ENCODE results near the gene PRRT4. TPM values are rescaled to one million over a fixed set of nuclear protein-coding genes. Genes with fewer than 3 reads are reported as not detected.

PRRT4 gene
- total and polyA plus RNA-seq, 2 of the 13 experiments (the other 11 are each of a cell fraction or from before 2014, with no cell fraction given), result not detected

DNA sequence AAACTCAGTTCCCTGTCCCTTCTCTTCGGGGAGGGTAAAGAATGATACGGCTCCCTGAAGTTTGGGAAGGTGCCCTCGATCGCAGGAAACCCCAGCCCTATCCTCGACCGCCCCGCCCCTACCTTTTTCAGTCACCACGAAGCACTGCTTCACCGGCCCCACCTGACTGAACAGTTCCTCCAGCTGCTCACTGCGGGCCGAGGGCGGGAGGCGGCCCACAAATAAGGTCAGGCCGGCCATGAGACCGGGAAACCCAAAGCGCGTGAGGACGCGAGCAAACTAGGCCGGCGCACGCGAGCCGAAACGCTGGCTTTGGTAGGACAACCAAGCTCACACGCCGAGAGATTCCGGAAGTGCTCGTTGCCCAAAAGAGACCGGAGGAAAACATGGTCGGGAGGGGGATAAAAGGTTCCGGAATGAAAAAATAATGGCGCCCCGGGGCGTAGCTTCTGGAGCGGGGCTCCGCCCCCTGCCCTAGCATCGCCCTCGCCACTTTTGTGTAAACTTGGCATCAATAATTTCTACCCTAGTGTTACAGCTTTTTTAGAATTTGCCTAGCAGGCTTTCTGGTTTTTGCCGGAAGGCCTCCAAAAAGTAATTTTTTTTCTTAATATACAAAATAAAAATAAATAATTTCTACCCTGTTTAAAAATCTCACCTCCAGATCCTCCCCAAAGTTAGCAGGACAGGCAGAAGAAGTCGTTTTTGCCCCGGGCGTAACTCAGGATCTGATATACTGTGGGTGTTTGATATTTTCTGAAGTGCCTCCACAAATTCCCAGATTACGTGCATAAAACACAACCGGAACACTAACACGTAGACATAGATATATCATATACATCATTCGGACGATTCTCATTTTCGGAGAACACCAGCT is 17.7 kb downstream of the PRRT4 start, which contains the start of gene RBM28 (continued):
- peak; percentile 58; the same call in 1 of the 2 replicates for TF ChIP-seq SOX13 (IDR thresholded peaks at IDR 0.05)
- peak in 1 of 2 experiments; percentile 73; a peak in 2 of 4 replicates for TF ChIP-seq SOX13 (CRISPR knock-in tag; conservative IDR thresholded peaks at IDR 0.05 in 1 of 2, IDR thresholded peaks at IDR 0.05 in 1 of 2)
- TF ChIP-seq ZNF816 (CRISPR knock-in tag; IDR thresholded peaks at IDR 0.05; ENCODE audit: borderline replicate concordance), result peak; percentile 98
- peak; percentile 95 for TF ChIP-seq IRF2 (CRISPR knock-in tag; IDR thresholded peaks at IDR 0.05)
- TF ChIP-seq, protein P1, sequence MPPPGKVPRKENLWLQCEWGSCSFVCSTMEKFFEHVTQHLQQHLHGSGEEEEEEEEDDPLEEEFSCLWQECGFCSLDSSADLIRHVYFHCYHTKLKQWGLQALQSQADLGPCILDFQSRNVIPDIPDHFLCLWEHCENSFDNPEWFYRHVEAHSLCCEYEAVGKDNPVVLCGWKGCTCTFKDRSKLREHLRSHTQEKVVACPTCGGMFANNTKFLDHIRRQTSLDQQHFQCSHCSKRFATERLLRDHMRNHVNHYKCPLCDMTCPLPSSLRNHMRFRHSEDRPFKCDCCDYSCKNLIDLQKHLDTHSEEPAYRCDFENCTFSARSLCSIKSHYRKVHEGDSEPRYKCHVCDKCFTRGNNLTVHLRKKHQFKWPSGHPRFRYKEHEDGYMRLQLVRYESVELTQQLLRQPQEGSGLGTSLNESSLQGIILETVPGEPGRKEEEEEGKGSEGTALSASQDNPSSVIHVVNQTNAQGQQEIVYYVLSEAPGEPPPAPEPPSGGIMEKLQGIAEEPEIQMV (CRISPR knock-in tag; IDR thresholded peaks at IDR 0.05; ENCODE audit: low read depth), result peak; percentile 97
- no peak for TF ChIP-seq ZNF296 (CRISPR knock-in tag; conservative IDR thresholded peaks at IDR 0.05)
- TF ChIP-seq ZFP1 (CRISPR knock-in tag; IDR thresholded peaks at IDR 0.05), result peak; percentile 93
- TF ChIP-seq TOPORS (CRISPR knock-in tag; IDR thresholded peaks at IDR 0.05), result peak; percentile 100
- 0 out of 2 replicates have a peak, but pooled peaks have one; percentile 25 for TF ChIP-seq ZKSCAN1 (IDR thresholded peaks at IDR 0.05; ENCODE audit: low read length)
- no peak for TF ChIP-seq MLLT10 (CRISPR knock-in tag; IDR thresholded peaks at IDR 0.05)
- TF ChIP-seq SMARCE1 (IDR thresholded peaks at IDR 0.05; ENCODE audit: borderline replicate concordance), result no peak
- TF ChIP-seq NR2C2 (CRISPR knock-in tag; IDR thresholded peaks at IDR 0.05; ENCODE audit: borderline replicate concordance), result peak; percentile 86
- TF ChIP-seq BHLHE40 (IDR thresholded peaks at IDR 0.05; ENCODE audit: low read length), result peak; percentile 81
- TF ChIP-seq KLF11 (CRISPR knock-in tag; IDR thresholded peaks at IDR 0.05), result peak; percentile 99
- TF ChIP-seq KDM1A (CRISPR knock-in tag; IDR thresholded peaks at IDR 0.05), result 0 out of 2 replicates have a peak, but pooled peaks have one; percentile 34
- peak; percentile 90; the same call in 1 of the 2 replicates for TF ChIP-seq ZFP36L2 (CRISPR knock-in tag; IDR thresholded peaks at IDR 0.05)
- peak; percentile 91; the same call in 1 of the 2 replicates for TF ChIP-seq JUN (CRISPR knock-in tag; IDR thresholded peaks at IDR 0.05)
- TF ChIP-seq, protein P2, sequence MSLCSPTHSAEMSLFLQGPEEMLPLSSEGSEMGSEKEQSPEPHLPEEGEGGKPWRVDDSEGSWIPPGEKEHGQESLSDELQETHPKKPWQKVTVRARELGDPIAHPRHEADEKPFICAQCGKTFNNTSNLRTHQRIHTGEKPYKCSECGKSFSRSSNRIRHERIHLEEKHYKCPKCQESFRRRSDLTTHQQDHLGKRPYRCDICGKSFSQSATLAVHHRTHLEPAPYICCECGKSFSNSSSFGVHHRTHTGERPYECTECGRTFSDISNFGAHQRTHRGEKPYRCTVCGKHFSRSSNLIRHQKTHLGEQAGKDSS (CRISPR knock-in tag; IDR thresholded peaks at IDR 0.05; ENCODE audit: borderline replicate concordance, low read depth), result peak; percentile 89; the same call in 1 of the 2 replicates
- TF ChIP-seq ZBTB8A (CRISPR knock-in tag; IDR thresholded peaks at IDR 0.05; ENCODE audit: borderline replicate concordance, low read depth), result peak; percentile 86
- TF ChIP-seq KLF9 (CRISPR knock-in tag; IDR thresholded peaks at IDR 0.05; ENCODE audit: low read depth), result peak; percentile 97
- peak; percentile 99 for TF ChIP-seq ZNF792 (CRISPR knock-in tag; IDR thresholded peaks at IDR 0.05)

Measured in HepG2 (cell line).